NK-92 (cell line): Measurements from ENCODE around the gene TMED10.
"Not testable (repeated sequence)": the region's sequence is repeated elsewhere in the genome, so short reads cannot be mapped to it uniquely, and the experiment has no call there.

ENCODE experiments used
- DNase-seq: peaks from one replicate; lab custom pipeline; 2025; ENCODE audit not compliant: unreplicated experiment; lab: John Stamatoyannopoulos, UW

TMED10 gene

GRCh38 chr14:75191100-75191499, 14.7 kb upstream of the TMED10 start:
- no peak for DNase-seq

GRCh38 chr14:75190023-75190422, 13.6 kb upstream of the TMED10 start:
- DNase-seq, result no peak

- DNase-seq, result no peak
Observed at GRCh38 chr14:75188520-75189268, 12.3 kb upstream of the TMED10 start.

GRCh38 chr14:75188086-75188485, 11.7 kb upstream of the TMED10 start:
- no peak for DNase-seq

GRCh38 chr14:75186953-75187352, 10.5 kb upstream of the TMED10 start:
- DNase-seq, result no peak

- no peak for DNase-seq
Observed at GRCh38 chr14:75185251-75186040, 9.0 kb upstream of the TMED10 start.

DNA sequence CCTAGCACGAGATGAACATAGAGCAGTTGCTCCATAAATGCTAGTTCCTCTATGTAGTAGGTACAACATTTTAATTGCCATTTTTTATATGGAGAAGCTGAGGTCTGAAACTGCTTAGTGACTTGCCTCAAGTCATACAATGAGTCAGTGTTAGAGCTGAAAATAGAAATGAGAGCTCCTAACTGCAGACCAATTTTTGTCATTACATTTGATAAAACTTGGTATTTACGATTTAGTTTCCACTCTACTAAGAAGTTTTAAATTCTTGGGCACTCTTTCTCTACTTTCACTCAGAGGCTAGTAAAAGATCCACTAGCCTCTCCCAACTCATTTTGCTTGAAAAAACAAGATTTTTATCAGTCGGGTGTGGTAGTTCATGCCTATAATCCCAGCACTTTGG, 8.1 kb upstream of the TMED10 start:
- DNase-seq, result no peak

DNA sequence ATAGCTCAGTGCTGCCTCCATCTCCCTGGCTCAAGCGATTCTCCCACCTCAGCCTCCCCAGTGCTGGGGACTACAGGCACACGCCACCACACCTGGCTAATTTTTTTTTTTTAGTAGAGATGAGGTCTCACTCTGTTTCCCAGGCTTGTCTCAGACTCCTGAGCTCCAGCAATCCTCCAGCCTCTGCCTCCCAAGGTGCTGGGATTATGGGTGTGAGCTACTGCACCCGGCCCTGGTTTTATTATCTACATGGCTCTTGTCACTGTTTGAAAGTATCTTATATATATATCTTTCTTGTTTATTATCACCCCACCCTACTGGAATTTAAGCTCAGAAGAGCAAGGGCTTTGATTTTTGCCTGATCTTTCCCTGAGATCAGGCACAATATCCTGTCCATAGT, 7.6 kb upstream of the TMED10 start:
- no peak for DNase-seq

DNA sequence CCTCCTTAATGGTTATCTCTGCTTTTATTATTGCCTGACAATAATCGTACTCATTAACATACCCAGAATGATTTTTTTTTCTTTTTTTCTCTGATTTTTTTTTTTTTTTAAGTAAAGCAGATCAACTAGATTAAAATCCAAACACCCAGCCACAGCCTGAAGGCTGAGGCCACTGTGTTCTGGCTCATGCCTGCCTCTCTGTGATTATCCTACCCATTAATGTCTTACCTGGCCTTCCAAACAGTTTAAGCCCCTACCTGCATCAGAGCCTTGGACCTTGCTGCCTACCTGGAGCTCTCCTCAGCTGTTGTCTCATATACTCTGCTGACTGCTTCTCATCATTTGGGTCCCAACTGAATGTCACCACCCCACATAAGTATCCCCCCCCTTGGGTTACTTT, 6.8 kb upstream of the TMED10 start:
- DNase-seq, result no peak

DNA sequence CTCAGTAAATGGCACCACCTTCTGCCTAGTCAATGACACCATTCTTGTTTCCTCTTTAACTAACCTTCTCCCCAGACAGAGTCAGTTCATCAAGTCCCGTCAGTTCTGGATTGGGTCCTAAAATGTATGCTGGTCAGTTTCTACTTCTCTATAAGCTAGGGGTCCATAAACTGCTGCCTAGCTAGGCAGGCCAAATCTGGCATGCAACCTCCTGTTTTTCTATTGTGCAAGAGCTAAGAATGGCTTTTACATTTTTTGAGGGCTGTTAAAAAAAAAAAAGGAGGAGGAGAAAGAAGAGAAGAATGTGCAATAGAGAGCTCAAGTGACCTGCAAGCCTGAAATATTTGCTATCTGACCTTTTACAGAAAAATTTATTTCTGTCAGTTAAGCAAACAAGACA, 6.4 kb upstream of the TMED10 start:
- no peak for DNase-seq

DNA sequence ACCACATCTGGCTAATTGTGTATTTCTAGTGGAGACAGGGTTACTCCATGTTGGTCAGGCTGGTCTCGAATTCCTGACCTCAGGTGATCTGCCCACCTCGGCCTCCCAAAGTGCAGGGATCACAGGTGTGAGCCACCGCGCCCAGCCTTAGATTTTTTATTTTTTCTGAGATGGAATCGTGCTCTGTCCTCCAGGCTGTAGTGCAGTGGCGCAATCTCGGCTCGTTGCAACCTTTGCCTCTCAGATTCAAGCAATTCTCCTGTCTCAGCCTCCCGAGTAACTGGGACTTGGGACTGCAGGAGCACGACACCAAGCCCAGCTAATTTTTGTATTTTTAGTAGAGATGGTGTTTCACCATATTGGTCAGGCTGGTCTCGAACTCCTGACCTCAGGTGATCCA, 5.8 kb upstream of the TMED10 start:
- DNase-seq, result not testable (repeated sequence)

- DNase-seq, result no peak
Observed at GRCh38 chr14:75181293-75182062, 5.1 kb upstream of the TMED10 start.

DNA sequence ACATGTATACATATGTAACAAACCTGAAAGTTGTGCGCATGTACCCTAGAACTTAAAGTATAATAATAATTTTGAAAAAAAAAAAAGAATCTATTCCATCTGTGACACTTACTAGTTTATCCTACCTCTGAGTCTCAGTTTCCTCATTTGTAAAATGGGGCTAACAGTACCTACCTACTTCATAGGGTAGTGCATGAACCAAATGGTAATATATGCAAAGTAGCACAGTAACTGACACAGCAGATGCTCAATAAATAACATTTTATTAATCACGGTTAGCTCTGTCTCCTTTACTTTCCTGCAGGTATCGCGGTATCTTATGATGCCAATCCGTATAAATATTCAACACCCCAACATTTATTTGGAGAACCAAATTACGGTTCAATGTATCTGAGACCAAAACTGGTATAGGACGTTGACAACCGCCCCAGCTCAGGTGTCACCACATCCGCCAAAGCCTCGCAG, 703 bp downstream of the TMED10 start:
- DNase-seq, result no peak

DNA sequence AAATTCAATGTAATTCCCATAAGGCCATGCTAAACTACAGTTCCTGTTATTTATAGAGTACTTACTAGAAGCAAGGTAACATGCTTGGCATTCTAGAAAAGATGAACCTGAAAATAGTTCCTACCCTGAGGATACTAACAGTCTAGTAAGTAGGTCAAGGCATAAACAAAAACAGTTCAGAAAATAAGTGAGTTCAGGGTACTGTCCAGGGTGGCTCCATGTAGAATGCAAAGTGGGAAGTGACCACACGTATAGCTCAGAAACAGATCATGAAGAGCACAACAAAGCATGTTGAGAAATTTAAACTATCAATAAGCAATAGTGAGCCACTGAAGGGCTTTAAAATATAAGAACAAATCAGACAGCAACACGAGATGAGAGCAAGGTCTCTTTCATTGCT, 2.3 kb downstream of the TMED10 start:
- DNase-seq, result no peak

DNA sequence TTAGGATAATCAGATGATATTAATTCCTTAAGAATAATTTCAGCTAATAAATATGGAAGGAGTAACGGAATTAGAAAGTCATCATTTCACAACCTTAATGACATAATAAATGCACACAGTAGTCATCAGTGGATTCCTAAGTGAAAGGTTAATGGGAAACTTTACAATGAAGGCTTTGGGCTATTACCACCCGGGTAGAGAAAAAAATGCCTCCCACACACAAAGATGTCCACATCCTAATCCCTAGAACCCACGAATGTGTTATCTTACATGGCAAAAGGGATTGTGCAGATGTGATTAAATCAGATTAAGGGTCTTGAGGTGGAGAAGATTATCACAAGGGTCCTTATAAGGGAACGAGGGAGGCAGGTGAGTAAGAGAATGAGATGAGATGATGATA, 5.6 kb downstream of the TMED10 start:
- no peak for DNase-seq

- DNase-seq, result no peak
Observed at GRCh38 chr14:75168586-75169335, 7.7 kb downstream of the TMED10 start.

- no peak for DNase-seq
Observed at GRCh38 chr14:75167325-75167724, 9.1 kb downstream of the TMED10 start.

DNA sequence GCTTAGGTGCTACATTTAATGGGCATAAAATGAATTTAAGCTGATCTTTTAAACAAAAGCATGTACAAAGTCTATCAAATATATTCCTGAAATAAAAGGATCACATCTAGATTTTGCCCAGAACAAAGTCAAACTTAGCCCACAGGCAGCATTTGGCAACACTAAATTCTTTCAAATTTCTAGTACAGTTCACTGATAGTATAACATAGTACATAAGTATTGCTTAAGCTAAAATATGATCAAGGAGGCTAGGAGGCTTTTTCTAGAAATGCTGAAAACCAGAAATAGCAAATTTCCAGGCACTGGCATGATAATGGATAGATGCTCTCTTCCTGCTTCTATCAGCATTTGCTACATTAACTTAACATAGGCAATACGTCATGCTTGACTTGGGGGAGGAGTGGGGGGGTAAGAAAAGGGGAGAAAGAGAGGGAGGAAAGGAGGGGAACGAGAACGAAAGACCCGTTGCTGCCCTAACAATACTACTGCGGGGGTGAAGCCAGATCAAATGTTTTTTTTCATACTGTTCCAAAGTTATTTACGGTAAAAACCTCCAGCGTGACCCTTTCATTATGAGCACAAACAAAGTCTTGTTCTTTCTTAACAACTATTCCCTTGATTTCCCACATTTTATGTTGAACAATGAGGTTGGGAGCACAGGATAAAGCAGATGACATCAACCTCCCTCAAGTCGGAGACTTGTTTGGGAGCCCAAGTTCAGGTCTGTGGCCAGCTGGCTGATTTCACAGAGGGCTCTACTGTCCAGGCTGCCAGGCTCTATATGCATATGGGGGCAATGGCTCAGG, 10.6 kb downstream of the TMED10 start:
- no peak for DNase-seq

DNA sequence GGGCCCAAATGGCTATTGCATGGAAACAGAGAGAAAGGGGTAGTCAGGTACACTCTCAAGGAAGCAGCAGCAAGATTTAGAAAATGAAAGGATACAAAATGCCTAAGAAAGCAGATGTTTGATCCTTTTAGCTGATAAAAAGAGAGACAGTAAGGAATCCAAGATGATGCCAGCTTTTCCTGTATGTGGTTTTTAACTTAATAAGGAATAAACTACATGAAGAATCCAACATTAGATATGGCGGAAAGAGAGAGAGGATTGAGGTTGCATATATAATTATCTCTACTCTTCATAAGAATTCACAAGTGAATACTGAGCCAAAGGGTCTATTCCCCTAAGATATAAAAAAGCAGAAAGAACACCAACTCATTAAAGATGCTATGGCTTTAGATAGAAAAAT, 11.6 kb downstream of the TMED10 start:
- DNase-seq, result no peak

DNA sequence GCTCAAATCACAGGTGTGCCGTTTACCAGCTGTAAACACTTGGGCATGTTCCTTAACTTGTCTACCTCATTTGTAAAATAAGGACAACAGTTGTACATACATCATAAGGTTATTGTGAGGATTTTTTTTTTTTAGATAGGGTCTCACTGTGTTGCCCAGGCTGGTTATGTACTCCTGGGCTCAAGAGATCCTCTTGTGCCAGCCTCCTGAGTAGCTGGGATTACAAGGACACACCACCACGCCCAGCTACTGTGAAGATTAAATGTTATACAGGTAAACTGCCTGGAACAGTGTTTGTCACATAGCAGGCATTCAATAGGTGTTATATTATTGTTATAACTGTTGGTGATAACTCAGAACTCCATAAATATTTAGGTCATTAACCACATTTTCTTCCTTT, 12.7 kb downstream of the TMED10 start:
- DNase-seq, result no peak
